SIG-M5 treated with dmso at 0.1 percent for 504 hours (cell line): ENCODE measurements around the gene OR52I2.

Source experiments
- DNase-seq: peaks from one replicate; lab custom pipeline; 2025; ENCODE audit not compliant: unreplicated experiment; lab: John Stamatoyannopoulos, UW

Gene OR52I2

DNA sequence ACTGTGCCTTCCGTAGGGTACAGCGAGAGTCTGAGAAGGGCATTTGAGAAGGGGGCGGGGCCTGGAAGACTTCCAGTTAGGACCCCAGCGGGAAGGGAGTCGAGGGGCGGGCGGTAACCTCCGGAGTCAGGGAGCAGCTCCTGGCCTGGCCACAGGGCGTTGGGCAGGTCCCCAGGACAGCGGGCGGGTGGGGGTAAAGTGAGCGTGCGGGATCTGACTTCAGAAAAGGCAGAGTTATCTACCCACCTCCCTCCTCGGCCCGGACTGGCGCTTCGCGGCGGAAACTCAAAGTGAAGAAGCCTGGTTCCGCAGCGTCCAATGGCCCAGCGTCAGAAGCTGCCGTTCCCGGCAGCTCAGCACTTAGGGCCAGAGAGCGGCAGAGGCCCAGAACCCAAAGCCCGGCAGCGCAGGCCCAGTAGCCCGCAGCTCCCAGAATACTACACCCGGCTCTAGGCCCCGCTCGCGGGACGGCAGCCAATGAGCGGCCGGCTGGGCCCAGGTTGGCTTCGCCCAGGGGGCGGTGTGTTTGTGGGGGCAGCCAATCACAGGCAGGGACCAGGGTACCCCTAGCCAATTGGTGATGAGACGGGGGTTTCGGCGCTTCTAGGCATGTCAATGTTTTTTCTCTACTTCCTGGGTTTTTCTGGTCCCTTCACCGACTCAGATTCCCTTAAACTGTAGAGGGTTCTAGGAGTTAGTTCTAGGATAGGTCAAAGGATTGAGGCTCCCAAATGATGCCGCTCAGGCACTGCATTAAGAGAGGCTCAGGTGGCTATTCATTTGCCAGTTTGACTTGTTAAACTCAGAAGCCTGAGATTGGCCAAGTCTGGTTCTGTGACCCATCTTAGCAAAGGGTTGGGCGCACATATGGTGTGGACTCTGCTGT is 26.5 kb downstream of the OR52I2 start, which contains the start of gene TRIM68:
Gene TRIM68 (minus strand): TSS at position 451 of the 886 bp plus-strand sequence. CDS start 2,727 bp downstream, outside the sequence.
- peak; percentile 72 for DNase-seq

DNA sequence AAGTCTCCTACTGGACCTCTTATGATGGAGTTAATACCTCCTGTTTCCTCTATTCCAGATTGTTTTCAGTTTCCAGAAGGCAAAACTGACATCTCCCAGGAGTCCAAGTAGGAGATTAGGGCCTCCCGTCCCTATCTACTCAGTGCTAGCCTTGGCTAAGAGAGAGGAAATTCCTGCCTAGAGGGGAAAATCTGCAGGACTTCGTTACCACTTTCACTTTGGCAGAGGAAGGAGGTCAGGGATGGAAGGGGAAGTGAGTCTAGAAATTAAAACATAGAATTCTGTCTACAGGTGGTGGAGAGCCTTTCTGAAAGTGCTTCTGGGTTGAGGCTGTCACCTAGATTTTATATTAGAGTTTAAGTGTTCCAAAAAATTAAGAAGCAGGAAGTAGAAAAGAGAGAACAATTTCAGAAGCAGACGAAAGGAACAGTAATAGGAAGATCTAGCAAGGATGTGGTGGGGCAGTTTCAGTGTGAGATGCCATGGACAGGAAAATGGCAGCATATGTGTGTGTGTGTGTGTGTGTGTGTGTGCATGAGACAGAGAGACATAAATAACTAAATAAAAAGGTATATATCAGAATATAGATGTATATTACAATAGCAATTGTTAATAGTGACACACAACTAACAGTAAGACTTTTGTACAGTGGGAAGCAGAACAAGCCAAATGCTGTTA is 28.9 kb downstream of the OR52I2 start:
- no peak for DNase-seq

DNA sequence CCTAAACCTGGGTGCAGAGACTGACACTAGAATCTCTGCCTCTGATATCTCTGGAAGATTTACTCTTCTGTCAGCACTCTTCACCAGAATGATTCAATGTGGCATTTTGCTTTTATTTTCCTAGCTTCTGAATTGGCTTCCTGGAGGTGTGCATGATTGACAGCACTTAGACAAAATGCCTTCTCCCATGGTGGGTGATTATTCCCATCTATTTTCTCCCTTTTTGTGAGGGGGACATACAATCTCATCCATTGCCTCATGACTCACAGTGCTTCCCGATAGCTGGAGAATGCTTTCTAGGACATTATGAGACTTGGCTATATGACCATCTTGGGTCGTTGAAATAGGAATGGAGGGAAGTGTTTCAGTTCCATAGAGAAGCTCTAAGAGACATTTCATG is 30.4 kb downstream of the OR52I2 start:
- DNase-seq = no peak

DNA sequence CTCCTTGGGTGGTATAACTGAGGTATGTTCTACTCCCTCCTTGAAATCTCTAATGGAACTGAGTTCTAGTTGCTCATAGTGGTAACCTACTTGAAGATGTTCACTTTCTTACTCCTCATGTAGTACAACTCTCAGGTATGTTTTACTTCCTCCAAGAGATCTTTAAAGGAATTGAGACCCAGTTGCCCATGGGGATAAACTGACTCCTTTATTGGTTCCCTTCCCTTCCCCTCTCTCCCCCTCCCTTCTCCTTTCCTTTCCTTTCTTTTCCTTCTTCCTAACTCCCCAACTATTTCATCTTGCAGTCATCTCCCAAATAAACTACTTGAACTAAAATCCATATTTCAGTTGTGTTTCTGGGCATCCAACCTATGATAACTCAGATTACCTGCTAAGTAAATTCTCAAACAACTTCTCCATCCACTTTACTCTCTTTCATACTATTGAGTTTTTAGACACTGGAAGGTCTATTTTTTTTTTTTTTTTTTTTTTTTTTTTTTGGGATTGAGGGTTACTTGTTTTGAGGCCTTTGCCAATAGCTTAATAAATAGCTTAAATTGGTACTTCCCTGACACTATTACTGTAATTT is 34.4 kb downstream of the OR52I2 start:
- DNase-seq = no peak

DNA sequence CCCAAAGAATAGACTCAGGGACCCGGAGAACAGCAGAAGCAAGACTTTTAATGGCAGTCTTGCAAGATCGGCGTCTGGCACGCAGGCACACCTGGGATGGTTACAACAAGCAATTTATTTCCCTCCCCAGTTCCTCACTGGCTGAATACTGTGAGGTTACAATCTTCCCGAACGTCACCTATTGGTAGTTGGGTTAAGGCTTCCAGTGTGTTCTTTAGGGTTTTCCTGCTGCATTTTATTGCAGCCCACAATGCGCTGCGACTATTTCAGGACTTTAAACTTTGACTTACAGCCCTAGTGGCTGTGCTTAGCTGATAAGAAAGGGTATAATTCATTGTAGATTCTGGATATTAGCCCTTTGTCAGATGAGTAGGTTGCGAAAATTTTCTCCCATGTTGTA is 38.0 kb downstream of the OR52I2 start:
- DNase-seq = no peak

DNA sequence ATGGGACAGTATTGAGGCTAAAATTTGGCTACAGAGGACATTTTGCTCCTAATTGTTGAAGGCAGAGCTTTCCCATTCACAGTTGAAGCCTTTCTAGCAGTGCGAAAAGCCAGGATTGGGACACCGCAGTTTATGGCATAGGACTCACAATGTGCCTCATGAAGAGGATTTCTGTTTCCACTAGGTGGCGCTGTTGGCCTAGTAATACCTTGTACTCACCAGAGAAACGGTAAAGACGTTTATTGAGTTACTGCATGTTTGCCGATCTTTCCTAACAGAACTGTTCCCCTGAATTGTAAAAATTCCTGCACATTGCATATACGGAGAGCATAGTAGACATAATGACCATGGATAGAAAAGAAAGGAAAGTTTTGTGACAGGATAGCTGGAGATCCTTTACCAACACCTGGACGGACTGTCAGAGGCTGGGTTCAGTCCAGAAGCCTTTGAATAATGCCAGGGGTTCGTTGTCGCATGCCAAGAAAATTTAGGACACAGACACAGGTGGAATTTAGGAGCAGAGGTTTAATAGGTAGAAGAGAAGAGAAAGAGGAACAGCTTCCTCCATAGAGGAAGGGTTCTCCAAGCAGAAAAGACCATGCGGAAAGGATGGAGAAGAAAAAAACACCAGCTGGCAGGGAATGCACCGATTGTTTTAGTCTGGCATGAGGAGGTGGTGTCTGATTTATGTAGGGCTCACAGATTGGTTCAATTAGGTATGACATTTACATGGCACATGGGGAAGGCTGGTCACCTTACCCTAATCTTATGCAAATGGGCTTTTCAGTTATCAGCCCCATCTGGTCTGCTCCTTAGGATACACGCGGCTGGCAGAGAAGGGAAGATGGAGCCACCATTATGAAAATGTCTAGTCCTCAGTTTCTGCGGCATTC is 44.9 kb downstream of the OR52I2 start:
- peak; percentile 9 for DNase-seq

DNA sequence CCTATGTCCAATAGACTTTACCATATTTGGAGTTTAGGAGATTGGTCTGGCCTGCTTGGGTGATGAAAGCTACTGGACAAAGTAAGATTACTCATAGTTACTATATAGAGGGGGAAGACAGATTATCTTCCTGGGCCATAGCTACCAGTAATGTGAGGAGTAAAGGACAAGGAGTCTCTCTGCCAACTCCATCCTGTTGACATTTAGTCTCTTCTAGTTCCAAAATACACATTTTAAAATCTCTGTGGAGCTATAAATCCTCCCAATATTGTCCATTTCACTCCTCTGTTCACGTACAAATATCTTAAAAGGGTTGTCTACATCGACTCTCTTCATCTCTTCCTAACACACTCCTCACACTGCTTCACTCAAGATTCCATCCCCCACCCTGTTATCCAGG is 54.6 kb downstream of the OR52I2 start:
- no peak for DNase-seq

DNA sequence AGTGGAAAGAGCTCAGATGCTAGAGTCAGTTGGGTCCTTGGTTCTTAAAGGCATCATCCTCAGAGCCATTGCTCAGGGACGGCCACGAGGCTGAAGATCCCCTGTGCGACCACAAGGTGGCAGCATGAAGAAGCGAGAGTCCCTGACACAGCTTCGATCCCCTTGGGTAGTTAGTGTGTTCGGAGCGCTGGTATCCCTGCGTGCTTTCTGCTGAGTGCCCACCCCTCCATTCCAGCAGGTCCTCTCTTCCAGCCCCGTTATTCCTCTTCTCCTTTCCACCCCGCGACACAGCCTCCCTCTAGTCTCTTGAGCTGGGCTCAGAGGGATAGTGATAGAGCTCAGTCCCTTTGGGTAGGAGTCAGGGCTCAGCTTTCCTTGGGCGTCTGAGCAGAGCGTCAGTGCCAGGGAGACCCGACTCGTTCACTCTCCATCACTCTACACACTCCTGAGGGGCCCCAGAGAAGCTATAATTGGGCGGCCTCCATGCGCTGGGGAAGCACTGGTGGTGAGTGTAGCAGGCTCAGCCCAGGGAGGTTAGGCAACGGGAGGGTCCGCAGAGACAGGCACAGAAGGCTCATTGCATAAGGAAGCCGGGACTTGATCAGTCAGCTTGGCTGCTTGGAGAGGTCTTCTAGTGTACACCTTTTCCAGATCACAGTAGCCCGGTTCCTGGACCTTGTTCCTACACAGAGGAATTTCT is 55.6 kb downstream of the OR52I2 start, which contains the start of gene OR51D1:
Gene OR51D1 (plus strand): TSS at position 516 of the 700 bp plus-strand sequence. CDS start 2,314 bp downstream, outside the sequence.
- peak; percentile 24 for DNase-seq

DNA sequence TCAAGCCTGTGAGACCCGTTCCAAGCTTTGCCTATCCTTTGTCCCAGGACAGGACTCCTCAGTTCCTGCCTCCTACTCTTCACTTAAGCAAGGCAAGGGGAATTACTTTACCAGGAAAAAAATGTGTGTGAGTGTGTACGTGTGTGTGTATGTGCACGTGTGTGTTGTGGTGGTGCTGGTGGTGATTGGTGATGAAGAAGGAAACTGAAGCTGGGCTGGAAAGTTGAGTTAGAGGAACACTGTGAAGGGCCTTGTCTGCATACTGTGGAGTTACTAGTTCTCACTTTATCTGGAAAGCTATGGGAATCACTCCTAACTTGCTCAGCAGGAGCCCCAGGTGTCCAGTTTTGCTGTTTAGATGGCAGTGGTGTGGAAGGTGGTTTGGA is 56.1 kb downstream of the OR52I2 start:
- no peak for DNase-seq

DNA sequence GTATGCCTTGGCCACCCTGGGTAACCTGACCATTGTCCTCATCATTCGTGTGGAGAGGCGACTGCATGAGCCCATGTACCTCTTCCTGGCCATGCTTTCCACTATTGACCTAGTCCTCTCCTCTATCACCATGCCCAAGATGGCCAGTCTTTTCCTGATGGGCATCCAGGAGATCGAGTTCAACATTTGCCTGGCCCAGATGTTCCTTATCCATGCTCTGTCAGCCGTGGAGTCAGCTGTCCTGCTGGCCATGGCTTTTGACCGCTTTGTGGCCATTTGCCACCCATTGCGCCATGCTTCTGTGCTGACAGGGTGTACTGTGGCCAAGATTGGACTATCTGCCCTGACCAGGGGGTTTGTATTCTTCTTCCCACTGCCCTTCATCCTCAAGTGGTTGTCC is 58.4 kb downstream of the OR52I2 start:
- DNase-seq = no peak

DNA sequence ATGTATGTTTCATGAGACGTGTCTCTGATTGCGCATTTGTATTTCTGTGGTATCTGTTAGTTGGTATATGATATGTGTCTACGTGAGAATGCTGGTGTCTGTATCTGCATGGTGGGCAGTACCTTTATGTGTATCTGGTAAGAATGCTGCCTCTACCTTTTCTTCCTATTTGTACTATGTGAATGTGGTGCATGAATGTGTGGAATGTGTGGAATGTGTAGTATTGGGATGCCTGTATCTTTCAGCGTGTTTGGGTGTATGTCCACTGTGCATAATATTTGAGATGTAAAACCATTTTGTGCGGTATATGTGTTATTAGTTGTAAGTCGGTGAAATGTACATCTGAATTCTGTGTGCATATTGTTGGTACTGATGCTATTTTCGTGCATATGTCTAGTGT is 60.0 kb downstream of the OR52I2 start:
- no peak for DNase-seq

DNA sequence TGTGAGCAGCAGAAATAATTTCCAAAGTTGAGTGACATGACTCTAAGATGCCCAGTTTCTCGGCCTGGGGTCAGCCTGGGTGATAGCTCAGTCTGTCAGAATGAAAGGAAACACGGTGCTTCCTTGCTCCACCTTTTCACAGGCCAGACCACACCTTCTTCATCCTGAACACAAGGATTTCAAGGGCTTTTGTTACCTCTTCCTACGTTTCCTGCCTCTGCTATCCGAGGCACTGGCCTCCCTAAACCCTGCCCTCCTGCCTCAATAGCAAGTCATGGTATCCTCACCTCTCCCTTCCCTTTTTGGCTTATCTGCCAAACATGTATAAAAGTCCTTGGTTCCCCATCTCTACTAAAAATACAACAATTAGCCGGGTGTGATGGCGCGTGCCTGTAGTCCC is 60.5 kb downstream of the OR52I2 start:
- no peak for DNase-seq
